GM19240 (cell line): ENCODE results near the gene STK32B.
"Not testable (repeated sequence)": the region's sequence is repeated elsewhere in the genome, so short reads cannot be mapped to it uniquely, and the experiment has no call there.

Experiments used
- DNase-seq: peaks from one replicate; pipeline ENCODE4 v3.0.0; 2011; ENCODE audit warnings: low spot score; ENCODE audit not compliant: insufficient read length

Gene STK32B

DNA sequence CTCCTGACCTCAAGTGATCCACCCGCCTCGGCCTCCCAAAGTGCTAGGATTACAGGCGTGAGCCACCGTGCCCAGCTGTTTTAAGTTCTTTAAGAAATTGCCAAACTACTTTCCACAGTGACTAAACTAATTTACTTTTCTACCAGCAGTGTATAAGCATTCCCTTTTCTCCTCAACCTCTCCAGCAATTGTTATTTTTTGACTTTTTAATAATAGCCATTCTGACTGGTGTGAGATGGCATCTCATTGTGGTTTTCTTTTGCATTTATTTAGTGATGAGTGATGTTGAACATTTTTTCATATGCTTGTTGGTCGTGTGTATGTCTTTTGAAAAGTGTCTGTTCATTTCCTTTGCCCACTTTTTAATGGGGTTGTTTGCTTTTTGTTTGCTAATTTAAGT lies 199.3 kb downstream of the STK32B start:
- not testable (repeated sequence) for DNase-seq

DNA sequence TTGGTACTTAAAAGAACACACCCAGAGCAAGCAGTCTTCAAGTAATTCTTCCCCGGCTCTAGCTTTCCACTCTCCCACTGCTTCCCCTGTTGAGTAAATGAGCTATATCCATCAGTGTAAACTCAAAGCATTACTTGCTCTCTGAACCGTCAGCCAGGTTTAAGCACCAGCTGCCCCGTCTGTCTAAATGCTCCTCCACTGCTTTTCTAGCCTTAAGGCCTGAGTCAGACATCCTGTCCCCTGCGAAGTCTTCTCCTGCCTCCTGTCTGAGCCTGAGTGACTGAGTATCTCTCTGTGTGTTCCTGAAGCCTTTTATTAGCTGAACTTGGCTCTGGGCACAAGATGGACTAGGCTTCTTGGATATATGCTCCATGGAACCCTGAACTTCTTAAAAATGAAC lies 205.1 kb downstream of the STK32B start:
- no peak for DNase-seq

DNA sequence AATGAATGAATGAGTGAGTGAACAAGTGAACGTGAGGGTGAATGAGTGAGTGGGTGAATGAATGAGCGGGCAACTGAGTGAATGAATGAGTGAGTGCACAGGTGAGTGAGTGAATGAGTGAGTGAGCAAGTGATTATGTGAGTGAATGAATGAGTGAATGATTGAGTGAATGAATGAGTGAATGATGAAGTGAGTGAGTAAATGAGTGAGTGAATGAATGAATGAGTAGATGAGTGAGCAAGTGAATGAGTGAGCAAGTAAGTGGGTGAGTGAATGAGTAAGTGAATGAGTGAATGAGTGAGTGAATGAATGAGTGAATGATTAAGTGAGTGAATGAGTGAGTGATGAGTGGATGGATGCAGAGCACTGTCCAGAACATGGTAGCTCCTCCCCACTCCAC lies 205.8 kb downstream of the STK32B start:
- no peak for DNase-seq

GRCh38 chr4:5259471-5259870 lies 208.2 kb downstream of the STK32B start:
- DNase-seq: no peak

GRCh38 chr4:5260121-5260520 lies 208.8 kb downstream of the STK32B start:
- no peak for DNase-seq

GRCh38 chr4:5261866-5262265 lies 210.6 kb downstream of the STK32B start:
- DNase-seq: no peak

DNA sequence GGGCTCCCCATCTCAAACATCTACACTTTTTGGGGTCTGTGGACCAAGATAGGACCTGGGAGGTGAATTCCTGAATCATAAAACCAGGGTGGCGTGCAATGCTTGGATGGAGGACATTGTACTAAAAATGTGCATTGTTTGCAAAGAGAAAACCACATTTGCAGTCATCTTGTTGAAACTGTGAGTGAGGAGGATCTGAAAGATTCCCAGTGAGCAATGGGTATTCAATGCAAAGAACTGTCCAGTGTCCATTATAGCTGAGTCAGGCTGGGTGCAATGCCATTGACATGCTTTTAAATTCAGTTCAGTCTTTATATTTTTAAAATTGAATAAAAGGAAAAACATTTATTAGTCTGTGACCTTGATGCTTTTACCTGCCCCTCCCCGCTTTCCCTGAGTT lies 215.7 kb downstream of the STK32B start:
- DNase-seq: no peak

DNA sequence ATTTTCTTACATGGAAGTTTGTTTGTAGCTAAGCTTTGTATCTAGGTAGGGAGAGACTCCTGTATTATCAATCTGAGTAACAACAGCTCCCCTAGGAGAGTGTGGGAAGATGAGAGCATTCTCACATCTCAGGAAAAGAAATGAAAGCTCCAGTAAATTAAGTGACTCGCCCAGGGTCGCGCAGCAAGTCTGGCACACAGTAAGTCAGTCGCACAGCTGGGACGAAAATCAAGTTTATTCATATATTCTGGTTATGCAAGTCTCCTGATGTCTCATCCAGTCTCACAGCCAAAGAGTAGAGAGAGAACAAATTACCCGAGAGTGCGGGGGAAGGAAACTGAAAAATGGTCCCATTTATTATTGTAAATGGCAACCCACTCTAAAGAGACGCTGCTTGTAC lies 216.1 kb downstream of the STK32B start:
- DNase-seq: no peak

- no peak for DNase-seq
These were observed 225.3 kb downstream of the STK32B start for GRCh38 chr4:5276475-5277075.

DNA sequence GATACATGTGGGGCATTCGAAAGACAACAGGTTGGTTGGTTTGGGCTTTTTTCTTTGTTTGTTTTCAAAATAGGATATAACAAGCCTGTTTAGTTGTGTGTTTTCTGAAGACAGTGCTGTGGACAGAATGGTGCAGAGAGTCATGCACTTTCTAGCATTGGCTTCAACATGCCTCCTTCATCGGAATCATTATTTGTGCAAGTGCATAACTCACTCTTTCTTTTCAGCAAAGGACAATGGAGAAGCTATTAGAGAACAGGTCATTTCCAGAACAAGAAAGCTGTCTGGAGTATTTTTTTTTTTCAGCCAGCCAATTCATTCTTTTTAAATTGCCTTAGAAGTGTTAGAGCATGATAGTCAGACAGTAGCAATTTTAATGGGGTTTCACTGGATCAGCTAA lies 225.8 kb downstream of the STK32B start:
- no peak for DNase-seq

GRCh38 chr4:5278213-5278612 lies 226.9 kb downstream of the STK32B start:
- no peak for DNase-seq

- DNase-seq: not testable (repeated sequence)
These were observed 228.8 kb downstream of the STK32B start for GRCh38 chr4:5280069-5280468.

DNA sequence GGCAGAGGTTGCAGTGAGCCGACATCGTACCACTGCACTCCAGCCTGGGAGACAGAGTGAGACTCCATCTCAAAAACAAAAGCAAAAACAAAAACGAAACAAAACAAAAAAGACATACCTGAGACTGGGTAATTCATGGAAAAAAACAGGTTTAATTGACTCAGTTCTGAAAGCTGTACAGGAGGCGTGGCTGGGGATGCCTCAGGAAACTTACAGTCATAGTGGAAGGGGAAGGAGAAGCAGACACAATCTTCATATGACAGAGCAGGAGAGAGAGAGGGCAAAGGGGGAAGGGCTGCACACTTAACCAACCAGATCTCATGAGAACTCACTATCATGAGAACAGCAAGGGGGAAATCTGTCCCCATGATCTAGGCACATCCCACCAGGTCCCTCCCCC lies 229.5 kb downstream of the STK32B start:
- no peak for DNase-seq

DNA sequence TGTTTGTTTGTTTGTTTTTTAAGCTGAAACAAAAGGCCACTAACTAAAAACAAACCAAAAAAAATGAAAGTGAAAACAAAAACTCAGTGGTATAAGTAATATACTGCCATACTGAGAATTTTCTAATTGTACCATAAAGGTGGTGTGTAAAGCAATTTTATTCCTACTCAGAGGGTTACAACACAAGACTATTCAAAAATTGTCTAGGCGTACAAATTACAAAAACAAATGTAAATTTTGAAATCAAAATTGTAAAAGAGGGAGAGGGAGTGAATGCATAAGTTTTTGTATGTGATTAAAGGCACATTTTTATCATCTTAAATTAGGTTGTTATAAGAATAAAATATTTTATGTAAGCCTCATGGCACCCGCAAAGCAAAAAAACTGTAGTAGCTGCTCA lies 232.6 kb downstream of the STK32B start:
- no peak for DNase-seq

- DNase-seq: no peak
These were observed 233.2 kb downstream of the STK32B start for GRCh38 chr4:5284517-5284916.

DNA sequence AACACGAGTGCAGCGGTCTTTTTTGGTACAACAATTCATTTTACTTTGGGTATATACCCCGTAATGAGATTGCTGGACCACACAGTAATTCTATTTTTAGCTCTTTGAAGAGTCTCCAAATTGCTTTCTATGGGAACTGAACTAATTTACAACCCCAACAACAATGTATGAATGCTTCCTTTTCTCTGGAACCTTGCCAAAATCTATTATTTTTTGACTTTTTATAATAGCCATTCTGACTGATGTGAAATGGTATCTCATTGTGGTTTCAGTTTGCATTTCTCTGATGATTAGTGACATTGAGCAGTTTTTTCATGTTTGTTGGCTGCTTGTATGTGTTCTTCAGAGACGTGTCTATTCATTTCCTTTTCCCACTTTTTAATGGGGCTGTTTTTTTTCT lies 240.8 kb downstream of the STK32B start:
- DNase-seq: no peak

GRCh38 chr4:5298000-5298787 lies 246.9 kb downstream of the STK32B start:
- not testable (repeated sequence) for DNase-seq

DNA sequence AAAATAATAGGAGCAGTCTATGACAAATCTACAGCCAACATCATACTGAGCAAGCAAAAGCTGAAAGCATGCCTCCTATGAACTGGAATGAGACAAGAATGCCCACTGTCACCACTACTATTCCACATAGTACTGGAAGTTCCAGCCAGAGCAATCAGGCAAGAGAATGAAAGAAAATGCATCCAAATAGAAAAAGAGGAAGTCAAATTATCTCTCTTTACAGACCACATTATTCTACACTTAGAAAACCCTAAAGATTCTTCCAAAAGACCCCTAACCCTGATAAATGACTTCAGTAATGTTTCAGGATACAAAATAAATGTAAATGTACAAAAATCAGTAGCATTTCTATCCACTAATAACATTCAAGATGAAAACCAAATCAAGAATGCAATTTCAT lies 249.0 kb downstream of the STK32B start:
- no peak for DNase-seq

DNA sequence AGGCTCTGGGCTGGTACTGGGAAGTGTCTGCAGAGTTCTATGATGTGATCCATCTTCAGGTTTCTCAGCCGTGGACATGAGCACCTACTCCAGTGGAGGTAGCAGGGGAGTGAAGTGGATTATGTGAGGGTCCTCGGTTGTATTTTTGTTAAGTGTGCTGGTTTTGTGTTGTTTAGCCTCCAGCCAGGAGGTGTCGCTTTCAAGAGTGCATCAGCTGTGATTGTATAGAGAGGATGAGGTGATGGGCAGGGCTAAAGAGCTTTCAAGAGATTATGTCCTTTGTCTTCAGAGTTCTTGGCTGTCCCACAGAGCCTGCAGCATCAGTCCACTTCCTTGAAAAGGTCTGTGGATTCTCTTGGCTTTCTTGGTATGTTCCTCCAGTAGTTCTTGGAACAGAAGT lies 256.6 kb downstream of the STK32B start:
- no peak for DNase-seq

DNA sequence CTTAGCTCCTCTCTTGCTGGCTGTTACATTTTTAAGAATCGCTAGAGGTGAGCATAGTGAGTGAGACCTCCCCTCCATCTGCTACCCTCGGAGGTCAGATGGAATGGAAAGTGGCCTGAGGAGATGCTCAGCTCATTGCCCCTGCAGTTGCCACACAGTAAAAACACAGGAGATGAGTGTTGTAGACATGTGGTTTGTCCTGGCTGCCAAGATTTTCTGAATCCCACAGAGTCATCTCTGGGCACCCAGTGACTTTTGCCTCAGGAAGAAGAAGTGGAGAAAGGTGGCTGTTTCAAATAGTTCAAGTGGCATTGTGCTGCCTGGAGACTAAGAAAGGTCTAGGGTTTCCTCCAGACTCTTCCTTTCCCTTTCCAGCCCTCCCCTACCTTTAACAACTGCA lies 271.0 kb downstream of the STK32B start:
- no peak for DNase-seq

GRCh38 chr4:5330339-5330989 lies 279.2 kb downstream of the STK32B start:
- no peak for DNase-seq

GRCh38 chr4:5337731-5338130 lies 286.5 kb downstream of the STK32B start:
- no peak for DNase-seq

DNA sequence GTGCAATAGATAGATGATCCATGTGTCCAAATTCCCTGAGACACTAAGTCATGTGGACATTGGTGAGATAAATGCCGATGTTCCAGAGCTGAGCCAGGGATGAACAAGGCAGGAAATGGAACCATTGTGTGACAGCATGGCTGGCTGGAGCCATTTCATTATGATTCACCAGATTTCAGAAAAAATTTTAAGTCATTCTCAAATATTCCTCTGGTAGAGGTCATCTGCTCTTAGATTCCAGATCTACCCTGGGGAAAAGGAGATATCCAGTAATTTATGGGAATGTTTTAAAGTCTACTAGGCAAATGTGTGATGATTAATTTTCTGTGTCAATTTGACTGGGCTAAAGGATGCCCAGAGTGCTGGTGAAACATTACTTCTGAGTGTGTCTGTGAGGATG lies 287.3 kb downstream of the STK32B start:
- DNase-seq: no peak
